ENCODE data around the gene KDM7A. TPM values are rescaled to one million over a fixed set of nuclear protein-coding genes. Genes with fewer than 3 reads are reported as not detected.
A peak's percentile ranks its signal among the peaks of the same experiment; 100 is the strongest.

The KDM7A gene
- total RNA-seq, 2 experiments from 2014 or later, result 43.3 to 46.5 TPM

DNA sequence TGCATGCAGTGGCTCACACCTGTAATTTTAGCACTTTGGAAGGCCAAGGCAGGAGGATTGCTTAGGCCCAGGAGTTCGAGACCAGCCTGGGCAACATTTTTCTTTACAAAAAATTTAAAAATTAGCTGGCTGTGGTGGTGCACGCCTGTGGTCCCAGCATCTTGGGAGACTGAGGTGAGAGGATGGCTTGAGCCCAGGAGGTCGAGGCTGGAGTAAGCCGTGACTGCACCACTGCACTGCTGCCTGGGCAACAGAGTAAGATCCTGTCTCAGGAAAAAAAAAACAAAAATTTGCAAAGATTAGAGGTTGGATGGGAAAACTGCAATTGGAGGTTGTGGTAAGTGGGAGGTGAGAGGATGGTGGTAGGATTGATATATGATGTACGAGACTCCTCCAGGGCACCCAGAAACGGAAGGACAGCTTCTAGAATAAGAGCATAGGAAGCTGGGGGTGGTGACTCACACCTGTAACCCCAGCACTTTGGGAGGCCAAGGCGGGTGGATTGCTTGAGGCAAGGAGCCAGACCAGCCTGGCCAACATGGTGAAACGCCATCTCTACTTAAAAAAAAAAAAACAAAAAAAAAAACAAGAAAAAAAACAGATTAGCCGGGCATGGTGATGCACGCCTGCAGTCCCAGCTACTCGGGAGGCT, 94.9 kb downstream of the KDM7A start:
- intact Hi-C loops (cut with DNase I, micrococcal nuclease), result no loop called here
- no peak overlapping the region for H3K4me3 Mint-ChIP-seq
- POLR2A ChIA-PET, result no interaction called here
- ATAC-seq (ENCODE audit: poor library complexity), result no peak
- H3K4me1 Mint-ChIP-seq (ENCODE audit: low read depth), result peaks cover 36% of the 10 kb centered on the region
- H3K36me3 Mint-ChIP-seq (ENCODE audit: low read depth), result no peaks in the 10 kb centered on the region
- Histone ChIP-seq H3K4me3 (ENCODE audit: low read length) (no peak overlapping the region), H3K27ac (ENCODE audit: low read depth in 1 of 2, low read length in 2 of 2) (no peak overlapping the region), H3K9me3 (ENCODE audit: control insufficient read depth in 1 of 2, insufficient read depth in 1 of 2, low read length in 2 of 2) (no peaks in the 10 kb centered on the region), H3K27me3 (ENCODE audit: control insufficient read depth in 1 of 2, insufficient read depth in 2 of 2, low read length in 2 of 2) (no peaks in the 10 kb centered on the region), H3K36me3 (ENCODE audit: insufficient read depth, low read length) (no peaks in the 10 kb centered on the region), H3K4me1 (ENCODE audit: insufficient read depth, low read length) (peaks cover 10% of the 10 kb centered on the region)
- no peak for DNase-seq
- TF ChIP-seq, protein P1, sequence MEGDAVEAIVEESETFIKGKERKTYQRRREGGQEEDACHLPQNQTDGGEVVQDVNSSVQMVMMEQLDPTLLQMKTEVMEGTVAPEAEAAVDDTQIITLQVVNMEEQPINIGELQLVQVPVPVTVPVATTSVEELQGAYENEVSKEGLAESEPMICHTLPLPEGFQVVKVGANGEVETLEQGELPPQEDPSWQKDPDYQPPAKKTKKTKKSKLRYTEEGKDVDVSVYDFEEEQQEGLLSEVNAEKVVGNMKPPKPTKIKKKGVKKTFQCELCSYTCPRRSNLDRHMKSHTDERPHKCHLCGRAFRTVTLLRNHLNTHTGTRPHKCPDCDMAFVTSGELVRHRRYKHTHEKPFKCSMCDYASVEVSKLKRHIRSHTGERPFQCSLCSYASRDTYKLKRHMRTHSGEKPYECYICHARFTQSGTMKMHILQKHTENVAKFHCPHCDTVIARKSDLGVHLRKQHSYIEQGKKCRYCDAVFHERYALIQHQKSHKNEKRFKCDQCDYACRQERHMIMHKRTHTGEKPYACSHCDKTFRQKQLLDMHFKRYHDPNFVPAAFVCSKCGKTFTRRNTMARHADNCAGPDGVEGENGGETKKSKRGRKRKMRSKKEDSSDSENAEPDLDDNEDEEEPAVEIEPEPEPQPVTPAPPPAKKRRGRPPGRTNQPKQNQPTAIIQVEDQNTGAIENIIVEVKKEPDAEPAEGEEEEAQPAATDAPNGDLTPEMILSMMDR (IDR thresholded peaks at IDR 0.05), result no peak
- no peaks in the 10 kb centered on the region for H3K27me3 Mint-ChIP-seq
- no peaks in the 10 kb centered on the region for H3K9me3 Mint-ChIP-seq
- CTCF ChIA-PET, result no interaction called here
- H3K27ac Mint-ChIP-seq, result peak overlapping the region; percentile 69

DNA sequence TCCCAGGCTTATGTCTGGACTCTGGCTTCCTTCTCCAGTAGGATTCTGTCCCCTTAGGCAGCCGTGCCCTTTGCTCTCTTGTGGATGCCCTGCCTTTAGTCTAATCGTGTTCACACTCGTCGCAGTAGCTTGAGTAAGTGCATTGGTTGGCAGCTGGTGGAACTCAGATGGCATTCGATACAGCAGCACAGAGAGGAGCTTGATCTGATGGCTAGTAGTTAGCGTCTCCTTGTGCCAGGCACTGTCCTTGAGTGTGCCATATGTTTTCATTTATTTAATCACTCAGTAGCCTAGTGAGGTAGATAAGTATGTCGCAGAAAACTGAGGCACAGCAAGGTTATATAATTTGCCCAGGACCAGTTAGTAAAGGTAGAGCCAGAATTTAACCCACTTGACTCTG, 95.9 kb downstream of the KDM7A start:
- H3K27ac ChIP-seq (ENCODE audit: low read depth in 1 of 2, low read length in 2 of 2), result no peak overlapping the region
- ChIA-PET POLR2A (no interaction called here), CTCF (no interaction called here)
- Mint-ChIP-seq H3K27me3 (no peaks in the 10 kb centered on the region), H3K4me3 (no peak overlapping the region), H3K9me3 (no peaks in the 10 kb centered on the region), H3K4me1 (ENCODE audit: low read depth) (peaks cover 26% of the 10 kb centered on the region), H3K36me3 (ENCODE audit: low read depth) (no peaks in the 10 kb centered on the region), H3K27ac (no peak overlapping the region)
- H3K4me3 ChIP-seq (ENCODE audit: low read length), result no peak overlapping the region
- no peaks in the 10 kb centered on the region for H3K27me3 ChIP-seq (ENCODE audit: control insufficient read depth in 1 of 2, insufficient read depth in 2 of 2, low read length in 2 of 2)
- DNase-seq (no peak), ATAC-seq (ENCODE audit: poor library complexity) (no peak)
- no peaks in the 10 kb centered on the region for H3K9me3 ChIP-seq (ENCODE audit: control insufficient read depth in 1 of 2, insufficient read depth in 1 of 2, low read length in 2 of 2)
- intact Hi-C loops (cut with DNase I, micrococcal nuclease), result no loop called here
- peaks cover 10% of the 10 kb centered on the region for H3K4me1 ChIP-seq (ENCODE audit: insufficient read depth, low read length)
- H3K36me3 ChIP-seq (ENCODE audit: insufficient read depth, low read length), result no peaks in the 10 kb centered on the region
- TF ChIP-seq, protein P1 (IDR thresholded peaks at IDR 0.05), result no peak

DNA sequence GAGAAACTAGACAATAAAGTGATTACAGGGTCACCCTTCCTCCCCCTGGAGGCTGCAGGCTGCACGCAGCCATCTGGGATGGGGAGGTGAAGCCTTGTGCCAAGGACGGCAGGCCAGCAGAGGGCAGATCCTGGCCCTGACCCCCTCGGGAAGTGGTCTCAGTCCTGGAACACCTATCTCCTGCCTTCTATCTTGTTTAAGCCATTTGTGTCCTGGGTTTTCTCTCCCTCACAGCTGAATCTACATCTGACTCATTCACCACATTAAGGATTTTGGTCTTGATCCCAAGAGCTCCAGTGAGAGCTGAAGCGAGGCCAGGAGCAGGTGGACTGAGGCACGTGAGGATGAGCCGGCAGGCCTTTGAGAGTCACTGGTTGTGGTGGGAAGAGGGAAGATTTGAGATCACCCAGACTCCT, 97.7 kb downstream of the KDM7A start:
- H3K9me3 ChIP-seq (ENCODE audit: control insufficient read depth in 1 of 2, insufficient read depth in 1 of 2, low read length in 2 of 2), result no peaks in the 10 kb centered on the region
- H3K27ac ChIP-seq (ENCODE audit: low read depth in 1 of 2, low read length in 2 of 2), result no peak overlapping the region
- Mint-ChIP-seq H3K27me3 (no peaks in the 10 kb centered on the region), H3K36me3 (ENCODE audit: low read depth) (no peaks in the 10 kb centered on the region), H3K9me3 (no peaks in the 10 kb centered on the region), H3K4me1 (ENCODE audit: low read depth) (peaks cover 9% of the 10 kb centered on the region), H3K27ac (no peak overlapping the region), H3K4me3 (no peak overlapping the region)
- ATAC-seq (ENCODE audit: poor library complexity) (no peak), DNase-seq (no peak)
- ChIA-PET CTCF (interaction anchor here (1.4 kb wide), 1 partner anchor 10 kb away, joined by 3 read pairs; no protein-coding TSS in a partner anchor), POLR2A (interaction anchor here (0.6 kb wide), 1 partner anchor 60 kb away, joined by 3 read pairs; no protein-coding TSS in a partner anchor)
- TF ChIP-seq, protein P1 (IDR thresholded peaks at IDR 0.05), result no peak
- H3K4me3 ChIP-seq (ENCODE audit: low read length), result no peak overlapping the region
- peaks cover 5% of the 10 kb centered on the region for H3K4me1 ChIP-seq (ENCODE audit: insufficient read depth, low read length)
- no peaks in the 10 kb centered on the region for H3K27me3 ChIP-seq (ENCODE audit: control insufficient read depth in 1 of 2, insufficient read depth in 2 of 2, low read length in 2 of 2)
- intact Hi-C loops (cut with DNase I, micrococcal nuclease), result no loop called here
- no peaks in the 10 kb centered on the region for H3K36me3 ChIP-seq (ENCODE audit: insufficient read depth, low read length)
